GM11168 (cell line): ENCODE results near the gene WDR76.
"Not testable (repeated sequence)": the region's sequence is repeated elsewhere in the genome, so short reads cannot be mapped to it uniquely, and the experiment has no call there.

ENCODE experiments used
- in situ Hi-C: fragments of 300-500 bp; cut with MboI; formaldehyde crosslinking; loops from one replicate; pipeline ENCODE4 v1.12.0; 2022; ENCODE audit warnings: low sequenced_read_pairs; ENCODE audit not compliant: unreplicated experiment

The WDR76 gene

GRCh38 chr15:43826508-43827341 is at the start of gene WDR76:
Gene WDR76 (plus strand): TSS chr15:43827002. CDS start chr15:43827033, 31 bp downstream.
- in situ Hi-C loops = no loop called here

- in situ Hi-C loops = no loop called here
Measured at GRCh38 chr15:43777267-43777914, 49.4 kb upstream of the WDR76 start.

- in situ Hi-C loops = no loop called here
Measured at GRCh38 chr15:43779016-43779415, 47.8 kb upstream of the WDR76 start.

GRCh38 chr15:43789409-43789808 is 37.4 kb upstream of the WDR76 start:
- in situ Hi-C loops = no loop called here

GRCh38 chr15:43791993-43792760 is 34.6 kb upstream of the WDR76 start, which contains the start of gene SERF2:
Gene SERF2 (plus strand): TSS chr15:43792320. CDS start chr15:43792377, 57 bp downstream.
- in situ Hi-C loops = no loop called here

- in situ Hi-C loops = no loop called here
Measured at GRCh38 chr15:43792761-43793476, 33.9 kb upstream of the WDR76 start.

GRCh38 chr15:43793647-43794046 is 33.2 kb upstream of the WDR76 start:
- in situ Hi-C loops = no loop called here

- in situ Hi-C loops = no loop called here
Measured at GRCh38 chr15:43794269-43795037, 32.3 kb upstream of the WDR76 start.

- in situ Hi-C loops = no loop called here
Measured at GRCh38 chr15:43795197-43795596, 31.6 kb upstream of the WDR76 start.

- in situ Hi-C loops = no loop called here
Measured at GRCh38 chr15:43795997-43796396, 30.8 kb upstream of the WDR76 start.

- in situ Hi-C loops = no loop called here
Measured at GRCh38 chr15:43796566-43796965, 30.2 kb upstream of the WDR76 start.

GRCh38 chr15:43799209-43799944 is 27.4 kb upstream of the WDR76 start:
- in situ Hi-C loops = no loop called here

GRCh38 chr15:43799945-43800285 is 26.9 kb upstream of the WDR76 start, which contains the start of gene SERINC4:
Gene SERINC4 (minus strand): TSS chr15:43800220. CDS start chr15:43799986, 234 bp downstream.
- in situ Hi-C loops = no loop called here

- in situ Hi-C loops = no loop called here
Measured at GRCh38 chr15:43800286-43801141, 26.3 kb upstream of the WDR76 start, which contains the start of gene HYPK. Gene HYPK (plus strand): TSS chr15:43800599. CDS start chr15:43800623, 24 bp downstream.

GRCh38 chr15:43802676-43803075 is 24.1 kb upstream of the WDR76 start:
- in situ Hi-C loops = not testable (repeated sequence)

- in situ Hi-C loops = no loop called here
Measured at GRCh38 chr15:43808435-43808950, 18.3 kb upstream of the WDR76 start.

GRCh38 chr15:43808960-43809678 is 17.7 kb upstream of the WDR76 start:
- in situ Hi-C loops = no loop called here
